ENCODE measurements around the gene WDR18.
A peak's percentile ranks its signal among the peaks of the same experiment; 100 is the strongest.

WDR18 gene

GRCh38 chr19:964761-965694 is 19.1 kb upstream of the WDR18 start:
- no peak for DNase-seq

- DNase-seq, result no peak
These were observed 17.6 kb upstream of the WDR18 start for GRCh38 chr19:966485-967088.

- DNase-seq, result no peak
These were observed 13.4 kb upstream of the WDR18 start for GRCh38 chr19:970695-971094.

GRCh38 chr19:971795-972194 is 12.3 kb upstream of the WDR18 start:
- no peak for DNase-seq

- no peak for DNase-seq
These were observed 11.9 kb upstream of the WDR18 start for GRCh38 chr19:972281-972680.

GRCh38 chr19:973726-974563 is 10.2 kb upstream of the WDR18 start:
- no peak for DNase-seq

- DNase-seq, result no peak
These were observed 9.4 kb upstream of the WDR18 start for GRCh38 chr19:974564-975257.

- no peak for DNase-seq
These were observed 7.7 kb upstream of the WDR18 start for GRCh38 chr19:976476-976875.

- DNase-seq, result no peak
These were observed 7.1 kb upstream of the WDR18 start for GRCh38 chr19:977058-977464.

GRCh38 chr19:979318-979741 is 4.8 kb upstream of the WDR18 start:
- DNase-seq, result no peak

GRCh38 chr19:980133-980998 is 3.8 kb upstream of the WDR18 start:
- no peak for DNase-seq

GRCh38 chr19:982567-983170 is 1.5 kb upstream of the WDR18 start:
- DNase-seq, result peak; percentile 77

GRCh38 chr19:986083-986482 is 1.9 kb downstream of the WDR18 start:
- DNase-seq, result no peak

GRCh38 chr19:988081-988480 is 3.9 kb downstream of the WDR18 start:
- no peak for DNase-seq

GRCh38 chr19:988510-988909 is 4.4 kb downstream of the WDR18 start:
- DNase-seq, result no peak

- DNase-seq, result no peak
These were observed 5.4 kb downstream of the WDR18 start for GRCh38 chr19:989381-990081.

- DNase-seq, result no peak
These were observed 6.0 kb downstream of the WDR18 start for GRCh38 chr19:990119-990571.

GRCh38 chr19:990746-991145 is 6.6 kb downstream of the WDR18 start:
- no peak for DNase-seq

- peak; percentile 66 for DNase-seq
These were observed 7.2 kb downstream of the WDR18 start for GRCh38 chr19:991174-991931.
